Left lobe of liver (tissue), 2 donors: Measurements from ENCODE around the gene MEGF11. TPM values are rescaled to one million over a fixed set of nuclear protein-coding genes. Genes with fewer than 3 reads are reported as not detected.

Source experiments
- ATAC-seq: fragments of 200-7000 bp; cut with Tn5 transposase; one replicate; pipeline ENCODE4 v1.9.1; 2020; ENCODE audit warnings: mild to moderate bottlenecking, moderate library complexity
- DNase-seq: peaks from one replicate; pipeline ENCODE4 v3.0.0-alpha.2; 2020; ENCODE audit warnings: low spot score
- total RNA-seq: library from RNA; stranded (reverse); gene quantifications from one replicate; pipeline ENCODE4 v1.2.1, GENCODE V29; 2021
- donor health status: DM: no; HTN: no; CAD: no; lungs with moderate emphysema.
- donor health status: DM: no; HTN: yes; CAD: no.

The MEGF11 gene
- total RNA-seq, 1 donor from 2014 or later: not detected

DNA sequence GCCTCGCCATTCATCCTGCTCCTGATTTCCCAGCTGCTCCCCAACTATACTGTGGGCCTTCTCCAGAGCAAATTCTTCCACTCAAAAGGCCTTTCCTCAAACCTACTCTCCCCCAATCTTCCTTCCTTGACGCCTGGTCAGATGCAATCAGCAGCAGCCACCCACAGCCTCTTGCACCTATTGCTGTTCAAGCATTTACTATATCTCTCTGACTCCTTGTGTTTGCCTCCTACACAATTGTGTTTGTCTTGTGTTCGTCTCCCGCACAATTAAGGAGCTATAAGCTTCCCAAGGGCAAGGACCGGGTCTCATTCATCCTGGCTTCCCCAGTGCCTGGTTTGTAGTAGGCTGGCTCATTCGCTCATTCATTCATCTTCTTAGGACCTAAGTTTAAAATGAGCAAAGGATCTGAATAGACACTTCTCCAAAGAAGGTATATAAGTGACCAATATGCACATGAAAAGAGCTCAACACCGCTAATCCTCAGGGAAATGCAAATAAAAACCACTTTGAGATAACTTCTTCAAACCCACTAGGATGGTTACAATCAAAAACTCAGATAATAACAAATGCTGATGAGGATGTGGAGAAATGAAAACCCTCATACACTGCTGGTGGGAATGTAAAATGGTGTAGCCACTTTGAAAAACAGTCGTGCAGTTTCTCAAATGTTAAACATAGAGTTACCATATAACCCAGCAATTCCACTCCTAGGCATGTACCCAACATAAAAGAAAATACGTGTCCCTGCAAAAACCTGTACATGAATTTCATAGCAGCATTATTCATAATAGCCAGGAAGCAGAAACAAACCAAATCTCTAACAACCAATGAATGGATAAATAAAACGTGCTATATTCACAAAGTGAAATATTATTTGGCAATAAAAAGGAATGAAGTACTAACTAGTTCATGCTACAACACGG, 31.0 kb downstream of the MEGF11 start:
- no peak for DNase-seq
- ATAC-seq: no peak

DNA sequence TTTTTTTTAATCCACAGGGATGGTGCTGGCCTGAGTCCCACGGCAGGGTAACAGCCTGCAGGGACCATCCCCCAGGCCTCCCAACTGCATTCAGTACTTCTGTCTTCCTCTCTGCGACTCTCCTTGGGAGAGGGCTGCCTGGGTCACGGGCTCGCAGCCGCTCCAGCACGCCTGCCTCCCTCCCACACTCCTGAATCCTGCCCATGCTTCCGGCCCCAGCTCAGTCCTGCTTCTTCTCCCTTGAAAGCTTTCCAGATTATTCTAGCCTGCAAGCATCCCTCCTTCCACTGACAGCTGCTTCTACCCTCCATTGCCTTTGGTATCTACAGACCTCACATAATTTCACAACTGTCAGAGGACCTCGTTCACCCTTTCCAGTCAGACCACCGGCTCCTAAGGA, 32.4 kb downstream of the MEGF11 start:
- DNase-seq (no peak), ATAC-seq (no peak)

DNA sequence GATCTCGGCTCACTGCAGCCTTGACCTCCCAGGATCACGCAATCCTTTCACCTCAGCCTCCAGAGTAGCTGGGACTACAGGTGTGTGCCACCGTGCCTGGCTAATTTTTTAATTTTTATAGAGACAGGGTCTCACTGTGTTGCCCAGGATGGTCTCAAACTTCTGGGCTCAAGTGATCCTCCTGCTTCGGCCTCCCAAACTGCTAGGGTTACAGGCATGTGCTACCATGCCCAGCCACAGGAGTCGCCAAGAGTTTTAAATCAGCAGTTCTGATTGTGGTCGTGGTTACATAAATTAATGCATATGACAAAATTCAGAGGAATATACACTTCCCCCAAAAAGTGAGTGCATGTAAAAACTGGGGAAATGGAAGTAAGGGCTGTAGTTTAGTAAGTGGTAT, 32.9 kb downstream of the MEGF11 start:
- DNase-seq: no peak
- no peak for ATAC-seq

DNA sequence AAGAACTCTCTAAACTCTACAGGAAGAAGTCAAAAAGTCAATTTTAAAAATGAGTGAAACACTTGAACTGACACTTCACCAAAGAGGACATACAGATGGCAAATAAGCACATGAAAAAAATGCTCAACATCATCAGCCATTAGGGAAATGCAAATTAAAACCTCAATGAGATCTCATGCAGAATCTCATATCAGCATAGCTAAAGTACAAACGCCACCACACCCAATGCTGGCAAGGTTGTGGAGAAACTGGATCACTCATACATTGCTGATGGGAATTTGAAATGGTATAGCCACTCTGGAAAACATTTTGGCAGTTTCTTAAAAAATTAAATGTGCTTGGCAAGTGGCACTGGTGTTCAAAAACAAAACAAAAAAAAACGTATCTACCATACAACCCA, 34.2 kb downstream of the MEGF11 start:
- no peak for DNase-seq
- ATAC-seq: no peak

DNA sequence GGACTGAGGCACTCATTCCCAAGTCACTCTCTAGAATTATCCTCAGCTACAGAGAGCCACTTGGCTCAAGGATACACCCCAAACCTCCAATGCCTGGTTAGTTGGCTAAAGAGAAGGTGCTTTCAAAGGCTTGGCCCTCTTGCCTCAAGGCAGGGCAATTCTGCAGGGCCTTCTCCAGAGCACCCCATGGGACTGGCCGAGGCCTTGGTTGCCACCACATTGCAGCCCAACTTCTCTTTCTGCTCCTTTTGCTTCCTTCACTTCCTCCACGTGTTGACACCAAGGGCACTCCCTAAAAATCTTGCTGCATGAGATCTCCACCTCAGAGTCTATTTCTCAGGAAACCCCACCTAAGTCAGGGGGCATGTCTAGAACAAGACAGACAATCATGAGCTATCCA, 36.7 kb downstream of the MEGF11 start:
- no peak for DNase-seq
- no peak for ATAC-seq

DNA sequence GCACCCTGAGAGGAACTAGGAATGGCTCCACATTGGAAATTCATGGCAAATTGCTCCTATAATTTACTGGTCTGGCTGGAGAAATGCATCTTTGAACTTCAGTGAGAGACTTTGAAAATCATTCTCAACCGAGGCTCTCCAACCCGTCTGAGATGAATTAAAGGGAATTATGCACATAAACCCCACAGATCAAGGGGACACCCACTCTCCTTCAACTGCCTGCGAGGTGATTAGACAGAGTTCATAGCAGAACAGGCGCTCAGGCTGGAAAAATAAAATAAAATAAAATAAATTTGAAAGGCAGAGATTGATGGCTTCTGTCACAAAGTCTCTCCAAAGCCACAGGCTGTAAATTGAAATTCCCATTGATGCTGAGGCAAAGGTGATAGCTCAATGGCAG, 37.7 kb downstream of the MEGF11 start:
- no peak for DNase-seq
- ATAC-seq: no peak

DNA sequence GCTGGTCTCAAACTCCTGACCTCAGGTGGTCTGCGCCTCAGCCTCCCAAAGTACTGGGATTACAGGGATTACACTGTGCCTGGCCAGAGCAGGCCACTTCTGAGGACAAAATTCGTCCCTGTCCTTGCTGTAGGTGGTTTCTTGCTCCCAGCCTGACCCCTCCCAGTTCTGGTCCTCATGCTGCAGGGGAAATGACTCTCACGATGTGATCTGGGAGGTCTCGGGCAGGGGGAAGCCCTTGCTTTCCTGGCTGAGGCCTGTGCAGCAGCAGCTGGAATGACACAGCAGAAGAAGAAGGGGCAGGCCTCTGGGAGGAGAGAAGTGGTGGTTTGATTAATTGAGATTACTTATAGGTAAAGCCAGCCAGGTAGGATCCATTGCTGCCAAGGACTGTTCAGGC, 39.3 kb downstream of the MEGF11 start:
- DNase-seq: no peak
- no peak for ATAC-seq

DNA sequence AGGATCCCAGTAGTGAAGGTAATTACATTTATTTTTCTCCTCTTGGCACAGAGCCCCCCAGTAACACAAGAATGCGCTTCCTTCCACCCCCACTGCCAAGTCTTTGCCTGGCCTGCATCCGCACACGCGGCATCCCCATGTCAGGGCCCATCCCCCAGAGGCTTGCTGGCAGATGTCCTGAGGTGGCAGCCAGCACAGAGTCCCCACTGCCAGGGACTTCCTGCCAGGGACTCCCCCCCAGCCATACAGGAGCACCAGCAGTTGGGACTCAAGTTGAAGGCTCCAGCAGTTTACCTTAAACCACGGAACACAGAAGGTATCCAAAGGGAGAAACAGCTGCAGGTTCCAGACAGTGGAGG, 41.0 kb downstream of the MEGF11 start:
- ATAC-seq (no peak), DNase-seq (no peak)

DNA sequence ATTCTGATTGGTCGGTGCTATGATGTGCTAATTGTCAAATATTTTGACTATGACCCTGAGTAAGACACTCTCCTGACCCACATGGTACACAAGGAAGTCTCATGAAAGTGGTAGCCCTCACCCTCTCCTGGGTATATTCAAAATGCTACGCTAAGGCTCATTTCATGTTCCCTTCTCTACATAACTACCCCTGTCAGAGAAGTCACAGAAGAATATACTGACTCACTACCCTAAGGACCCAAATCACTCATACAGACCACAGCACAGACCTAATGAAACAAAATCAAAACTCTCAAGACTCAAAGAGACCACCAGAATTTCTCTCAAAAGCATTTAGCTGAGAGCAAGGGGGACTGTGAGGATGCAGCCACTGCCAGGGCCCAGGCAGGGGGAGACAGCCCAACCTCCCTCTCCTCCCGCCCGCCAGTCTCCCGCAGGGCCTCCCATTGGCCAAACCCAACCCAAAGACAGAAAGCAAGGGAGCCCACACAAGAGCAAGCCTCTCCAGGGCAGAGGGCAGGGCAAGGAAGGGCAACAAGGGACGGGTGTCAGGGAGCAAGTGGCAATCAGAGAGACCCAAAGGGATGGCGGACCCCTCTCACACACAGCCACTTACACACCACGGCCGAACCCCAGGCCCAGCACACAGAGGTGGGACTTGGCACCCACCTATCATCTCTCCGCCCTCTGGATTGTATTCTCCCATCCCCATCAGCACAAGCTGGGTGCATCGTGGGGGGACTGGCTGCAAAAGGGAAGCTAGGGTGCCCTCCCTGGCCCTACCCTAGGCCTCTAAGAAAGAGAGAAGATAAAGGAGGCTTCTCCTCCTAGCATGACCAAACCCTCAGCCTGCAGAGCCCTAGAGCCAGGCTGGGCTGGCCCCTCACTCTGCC, 41.6 kb downstream of the MEGF11 start:
- DNase-seq (no peak), ATAC-seq (no peak)

DNA sequence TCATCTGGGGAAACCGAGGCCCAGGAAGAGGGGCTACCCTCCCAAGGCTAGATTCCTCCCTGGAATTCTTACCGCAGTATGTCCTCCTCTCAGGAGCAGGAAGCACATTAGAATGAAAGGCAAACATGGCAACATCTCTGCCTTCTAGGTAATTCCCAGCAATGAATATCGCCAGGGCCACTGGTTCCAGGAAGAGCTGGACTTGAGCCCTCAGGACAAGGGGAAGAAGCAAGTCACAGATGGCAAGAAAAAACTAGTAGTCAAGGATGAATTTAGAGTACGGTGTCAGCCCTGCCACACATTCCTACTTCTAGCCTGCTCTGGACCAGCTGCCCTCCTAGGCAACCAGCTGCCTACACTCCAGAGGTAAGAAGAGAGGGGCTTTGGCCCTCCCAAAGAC, 42.9 kb downstream of the MEGF11 start:
- no peak for ATAC-seq
- no peak for DNase-seq

DNA sequence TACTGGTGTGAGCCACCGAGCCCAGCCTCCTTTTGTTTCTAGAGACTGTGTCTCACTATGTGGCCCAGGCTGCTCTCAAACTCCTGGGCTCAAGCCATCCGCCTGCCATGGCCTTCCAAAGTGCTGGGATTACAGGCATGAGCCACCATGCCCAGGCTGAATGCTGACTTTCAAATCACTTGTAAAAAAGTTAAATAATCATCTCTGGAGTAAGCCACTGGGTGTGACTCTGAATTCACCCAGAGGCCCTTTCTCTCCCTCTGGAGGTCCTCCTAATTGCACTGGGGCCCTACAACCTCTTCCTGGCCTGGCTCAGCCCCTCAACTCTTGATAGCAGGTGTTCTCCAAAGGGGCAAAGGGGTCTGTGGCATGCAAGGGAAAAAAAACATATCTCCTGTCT, 54.8 kb downstream of the MEGF11 start:
- ATAC-seq: no peak

DNA sequence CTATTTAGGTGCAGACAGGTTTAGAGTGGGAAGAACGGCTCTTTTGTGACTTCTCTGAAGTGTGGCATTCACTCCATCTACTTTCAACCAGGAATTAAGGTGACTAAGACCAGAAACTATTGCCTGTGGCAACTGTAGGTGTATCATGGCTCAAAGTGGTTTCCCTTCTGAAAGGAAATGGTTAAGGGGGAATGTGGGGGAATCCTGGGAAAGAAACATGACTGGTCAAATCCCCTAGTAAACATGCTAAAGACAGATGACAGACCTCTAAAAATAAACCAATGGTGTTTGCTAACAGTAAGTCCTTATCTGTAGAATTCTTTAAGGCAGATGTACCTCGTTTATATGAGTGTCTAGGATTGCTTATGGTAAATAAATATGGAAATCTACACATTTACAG, 56.9 kb downstream of the MEGF11 start:
- no peak for ATAC-seq
- no peak for DNase-seq

More for the DNA sequence above, 54.8 kb downstream of the MEGF11 start:
- DNase-seq: no peak

DNA sequence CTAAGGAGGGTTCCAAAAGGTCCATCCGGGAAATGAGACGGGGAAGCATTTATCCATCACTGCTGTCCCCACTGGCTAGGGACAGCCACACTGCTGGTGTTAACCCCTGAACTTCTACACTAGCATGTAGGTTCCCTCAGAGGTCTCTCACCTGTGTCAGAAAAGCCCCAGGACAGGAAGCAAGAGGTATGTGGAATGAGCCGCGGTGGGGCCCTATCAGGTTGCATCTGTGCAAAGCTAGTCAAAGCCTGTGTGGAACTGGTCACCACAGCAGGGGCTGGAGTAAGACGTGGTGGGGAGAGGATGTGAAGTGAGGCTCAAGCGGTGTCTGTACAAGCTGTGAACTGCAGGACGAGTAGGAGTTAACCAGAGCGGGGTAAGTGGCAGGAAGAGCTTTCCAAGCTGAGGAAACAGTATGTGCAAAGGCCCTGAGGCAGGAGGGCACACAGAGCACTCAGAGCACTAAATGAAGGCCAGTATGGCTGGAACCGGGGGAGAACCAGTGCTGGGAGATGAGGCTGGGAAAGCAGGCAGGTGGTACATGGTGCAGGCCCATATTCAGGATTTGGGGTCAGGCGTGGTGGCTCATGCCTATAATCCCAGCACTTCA, 57.8 kb downstream of the MEGF11 start:
- no peak for ATAC-seq

DNA sequence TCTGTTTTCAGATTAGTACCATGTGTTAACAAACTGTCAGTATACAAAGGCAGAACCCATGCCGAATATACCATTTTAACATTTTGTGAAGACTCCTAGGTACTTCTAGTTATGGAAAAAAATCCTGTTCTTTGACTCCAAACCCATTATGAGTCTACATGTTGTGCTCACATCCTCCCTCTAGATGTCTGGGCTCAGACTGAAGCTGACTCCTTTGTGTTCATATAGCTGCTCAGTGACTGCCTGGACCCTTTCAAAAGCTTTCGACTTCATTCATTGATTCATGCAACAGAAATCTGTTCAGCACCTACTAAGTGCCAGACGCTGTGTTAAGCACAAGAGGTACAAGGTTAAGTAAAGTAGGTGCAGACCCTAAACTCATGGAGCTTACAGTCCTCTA, 60.5 kb downstream of the MEGF11 start:
- ATAC-seq: no peak
- DNase-seq: no peak

More for the DNA sequence above, 57.8 kb downstream of the MEGF11 start:
- no peak for DNase-seq

DNA sequence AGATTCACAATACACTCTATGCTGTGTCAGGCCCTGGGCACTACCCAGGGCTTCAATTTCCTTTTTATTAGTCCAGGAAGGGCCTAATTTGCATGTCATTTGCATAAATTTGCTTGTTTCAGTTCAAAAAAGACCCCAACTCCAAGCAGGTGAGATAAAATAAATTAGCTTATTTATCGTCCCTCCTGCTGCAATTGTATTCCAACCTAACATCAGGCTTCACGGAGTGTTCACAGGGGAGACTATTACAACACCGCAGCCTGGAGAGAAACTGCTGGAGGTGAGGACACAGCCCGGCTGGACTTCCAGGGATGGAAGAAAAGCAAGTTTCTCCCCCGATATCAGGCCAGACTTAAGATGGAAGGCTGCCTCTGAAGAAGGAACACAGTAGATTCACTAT, 62.8 kb downstream of the MEGF11 start:
- ATAC-seq (no peak), DNase-seq (no peak)

DNA sequence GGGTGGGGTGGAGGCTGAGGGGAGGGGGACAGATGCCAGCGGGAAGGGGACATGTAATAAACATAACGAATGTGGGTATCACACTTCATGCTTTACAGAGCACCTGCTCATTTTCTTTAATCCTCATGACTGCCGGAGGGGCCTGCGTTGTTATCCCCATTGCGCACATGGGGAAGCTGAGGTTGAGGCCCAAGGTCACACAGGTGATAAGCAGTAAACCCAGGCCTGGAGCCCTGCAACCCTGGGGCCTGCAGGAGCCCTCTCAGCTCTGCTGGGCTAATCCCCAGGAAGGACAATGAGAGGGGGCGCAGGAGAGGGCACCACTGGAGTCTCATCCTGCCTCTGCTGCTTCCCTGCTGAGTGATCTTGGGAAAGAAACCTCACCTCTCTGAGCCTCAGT, 64.3 kb downstream of the MEGF11 start:
- ATAC-seq (no peak), DNase-seq (no peak)

DNA sequence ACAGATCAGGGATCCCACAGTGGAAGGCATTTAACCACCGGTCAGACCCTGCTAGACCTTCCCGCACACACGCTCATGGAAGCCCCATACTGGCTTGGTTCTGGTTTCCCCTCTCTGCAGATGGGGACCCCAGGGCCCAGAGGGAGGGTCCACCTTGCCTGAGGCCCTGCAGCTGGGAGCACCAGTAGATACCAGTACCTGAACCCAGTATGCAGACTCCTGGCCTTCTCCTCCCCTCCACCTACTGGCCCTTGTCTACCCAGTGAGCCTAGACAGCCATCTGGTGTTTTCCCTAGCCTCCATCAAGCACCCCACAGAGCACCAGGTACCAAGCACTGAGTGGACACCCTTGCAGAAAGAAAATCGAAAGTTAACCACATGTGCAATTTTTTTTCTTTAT, 65.1 kb downstream of the MEGF11 start:
- DNase-seq: no peak
- no peak for ATAC-seq

DNA sequence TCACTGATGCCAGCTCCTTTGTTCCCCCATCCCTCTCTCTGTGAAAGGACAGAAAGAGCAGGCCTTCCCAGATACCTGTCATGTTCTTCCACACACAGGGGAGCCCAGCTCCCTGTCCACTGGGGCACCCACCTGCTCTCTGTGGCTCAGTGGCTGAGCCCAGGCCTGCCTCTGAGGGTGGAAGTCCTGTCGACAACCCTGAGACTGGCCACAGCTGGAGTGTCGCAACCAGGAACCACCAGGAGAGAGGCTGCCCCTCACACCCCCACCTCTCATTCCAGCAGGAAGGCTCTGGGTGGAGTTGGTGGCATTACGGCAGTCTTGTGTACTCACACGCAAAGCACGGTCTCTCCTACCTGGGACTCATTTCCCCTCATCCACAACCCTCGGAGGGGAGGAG, 66.3 kb downstream of the MEGF11 start:
- ATAC-seq (no peak), DNase-seq (no peak)

DNA sequence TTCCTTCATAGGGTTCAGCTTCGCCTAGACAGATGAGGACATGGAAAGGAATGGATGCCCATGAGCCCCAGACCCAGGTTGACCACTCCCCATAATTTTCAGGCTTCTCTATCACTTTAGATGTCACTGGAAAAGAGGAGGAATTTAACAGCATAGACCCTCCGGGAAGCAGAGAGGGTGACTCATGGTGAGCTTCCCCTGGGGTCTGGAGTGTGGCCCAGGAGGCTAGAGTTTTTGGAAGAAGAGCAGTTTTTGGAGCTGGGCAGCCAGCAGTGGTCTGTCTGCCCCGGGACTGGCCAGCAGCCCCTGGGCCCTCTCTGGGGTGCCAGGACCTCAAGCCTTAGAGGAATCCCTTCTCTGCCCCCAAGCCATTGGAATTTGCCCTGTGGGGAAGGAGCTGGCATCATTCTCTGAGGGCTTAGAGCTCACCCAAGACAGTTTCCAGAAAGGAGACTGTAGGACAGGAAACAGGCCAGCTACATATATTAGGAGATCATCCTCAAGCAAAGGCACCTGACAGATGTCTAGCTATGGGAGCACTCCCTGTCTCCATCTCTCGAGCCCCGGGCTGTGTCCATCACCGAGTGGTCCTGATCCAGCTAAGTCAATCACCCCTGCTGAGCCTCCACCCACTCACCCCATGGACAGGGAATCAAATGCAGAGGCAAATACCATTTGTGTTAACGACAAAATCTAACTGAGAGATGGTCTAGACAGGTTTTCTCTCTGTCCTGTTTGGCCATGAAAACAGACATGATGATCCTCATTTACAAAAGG, 67.3 kb downstream of the MEGF11 start:
- DNase-seq: no peak
- ATAC-seq: no peak

DNA sequence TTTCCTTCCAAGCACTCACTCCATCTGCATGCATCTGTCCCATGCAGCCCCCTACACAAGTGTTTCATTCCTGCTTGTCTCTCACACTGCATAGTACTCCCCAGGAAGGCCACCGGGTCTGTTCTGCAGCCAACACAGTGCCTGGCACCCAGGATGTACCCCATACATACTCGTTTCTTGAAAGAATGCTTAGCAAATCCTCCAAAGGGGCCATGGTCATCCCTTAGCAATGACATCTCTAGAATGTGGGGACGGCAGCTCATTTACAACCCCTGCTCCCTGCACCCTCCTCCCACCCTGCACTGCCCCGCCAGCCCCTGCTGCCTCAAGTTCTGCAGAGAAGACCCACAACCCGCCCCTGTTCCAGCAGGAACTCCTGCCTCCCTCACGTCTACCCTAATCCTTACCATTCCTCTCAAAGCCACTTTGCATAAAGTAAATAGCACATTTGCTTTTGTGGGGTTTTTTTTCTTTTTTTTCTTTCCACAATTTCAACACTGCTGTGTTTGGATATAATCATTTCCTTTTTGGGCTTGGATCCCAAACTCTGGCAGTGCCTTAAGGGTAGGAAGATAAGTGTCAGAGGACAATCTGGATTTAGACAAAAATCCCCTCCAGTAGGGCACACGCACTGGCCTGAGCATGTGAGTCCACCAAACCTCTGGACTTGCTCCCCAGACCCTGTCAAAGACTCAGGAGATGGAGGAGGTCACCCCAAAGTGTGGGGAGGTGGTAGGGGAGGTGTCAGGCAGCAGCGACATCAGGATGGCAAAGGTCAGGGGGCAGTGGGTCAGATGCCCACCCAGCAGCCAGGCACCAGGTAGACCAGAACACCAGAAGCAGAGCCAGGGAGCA, 68.4 kb downstream of the MEGF11 start:
- DNase-seq (no peak), ATAC-seq (no peak)
